OCI-M2 (cell line): ENCODE measurements around the gene PAQR8.

Experiments used
- DNase-seq: peaks from one replicate; lab custom pipeline; 2025; ENCODE audit not compliant: unreplicated experiment; lab: John Stamatoyannopoulos, UW

Gene PAQR8

DNA sequence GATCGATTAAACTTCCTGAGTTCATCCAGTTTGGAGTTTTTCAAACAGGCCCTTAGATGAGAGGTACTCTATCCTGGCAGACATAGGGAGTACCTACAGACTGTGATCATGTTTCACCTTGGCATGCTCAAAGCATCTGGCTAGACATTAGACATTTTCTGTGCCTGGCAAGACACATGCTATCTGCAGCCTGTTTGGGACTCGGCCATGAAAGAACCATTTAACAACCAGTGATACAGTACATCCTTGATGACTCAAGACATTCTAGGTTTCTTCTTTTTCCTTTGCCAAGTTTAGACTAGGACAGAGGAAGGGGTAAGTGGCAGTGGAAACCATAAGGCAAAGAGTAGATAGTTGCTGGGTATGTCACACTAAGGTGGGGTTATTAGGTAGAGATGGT, 15.4 kb upstream of the PAQR8 start:
- DNase-seq, result no peak

DNA sequence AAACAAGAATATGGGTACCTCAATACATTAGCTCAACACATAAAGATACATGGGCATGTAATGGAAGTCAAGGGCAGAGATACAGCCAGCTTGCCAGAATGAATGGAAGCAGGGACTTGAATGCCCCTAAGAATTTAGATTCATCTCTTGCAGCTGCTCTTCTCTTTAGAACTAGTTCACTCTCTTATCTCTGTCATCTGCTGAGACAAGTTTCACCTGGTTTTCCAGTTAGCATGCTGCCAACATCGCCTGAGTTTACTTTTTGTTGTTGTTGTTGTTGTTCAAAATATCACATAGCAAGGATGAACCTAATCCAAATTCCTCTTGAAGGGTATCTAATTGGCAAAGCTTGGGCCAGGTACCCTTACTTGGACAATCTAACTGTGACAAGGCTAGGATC, 14.1 kb upstream of the PAQR8 start:
- no peak for DNase-seq

DNA sequence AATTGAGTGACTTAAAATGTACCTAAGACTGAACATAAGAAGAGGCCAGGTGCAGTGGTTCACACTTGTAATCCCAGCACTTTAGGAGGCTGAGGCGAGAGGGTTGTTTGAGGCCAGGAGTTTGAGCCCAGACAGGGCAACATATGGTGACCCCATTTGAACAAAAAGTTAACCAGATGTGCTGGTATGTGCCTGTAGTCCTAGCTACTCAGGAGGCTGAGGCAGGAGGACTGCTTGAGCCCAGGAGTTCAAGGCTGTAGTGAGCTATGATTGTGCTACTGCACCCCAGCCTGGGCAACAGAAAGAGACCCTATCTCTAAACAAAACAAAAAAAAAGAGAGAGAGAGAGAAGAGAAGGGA, 10.1 kb upstream of the PAQR8 start:
- no peak for DNase-seq

DNA sequence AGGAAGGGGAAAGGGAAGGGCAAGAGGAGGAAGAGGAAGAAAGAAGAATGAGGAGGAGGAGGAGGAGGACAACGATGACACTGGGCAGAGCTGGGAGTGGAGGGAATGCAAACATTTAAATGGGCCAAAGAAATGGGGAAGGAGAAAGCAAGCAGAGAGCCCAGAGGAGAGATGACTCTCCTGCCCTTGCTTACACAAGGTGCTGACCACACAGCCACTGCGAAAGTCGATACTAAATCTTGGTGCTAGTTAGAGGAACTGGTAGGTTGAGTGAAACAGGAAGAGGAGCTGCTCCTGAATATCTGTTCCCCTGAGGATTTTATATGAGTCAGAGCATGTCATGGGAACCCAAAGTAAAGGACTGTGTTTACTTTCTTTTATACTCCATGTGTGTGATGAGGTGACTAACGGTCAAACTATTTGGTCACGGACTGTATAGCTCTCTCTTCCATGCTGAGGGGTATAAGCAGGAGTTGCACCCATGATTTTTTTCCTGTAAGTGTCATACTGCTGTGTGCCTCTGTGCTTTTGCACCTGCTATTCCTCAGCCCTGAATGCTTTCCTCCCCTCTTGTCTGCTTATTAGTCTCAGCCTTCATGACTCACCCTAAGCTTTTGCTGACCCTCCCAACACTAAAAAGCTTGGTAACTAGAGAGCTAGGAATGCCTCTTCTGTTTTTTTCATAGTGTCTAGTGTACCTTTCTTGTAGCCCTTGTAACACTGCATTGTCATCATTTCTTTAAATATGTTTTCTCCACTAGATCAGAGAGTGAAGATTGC, 9.5 kb upstream of the PAQR8 start:
- peak; percentile 52 for DNase-seq

DNA sequence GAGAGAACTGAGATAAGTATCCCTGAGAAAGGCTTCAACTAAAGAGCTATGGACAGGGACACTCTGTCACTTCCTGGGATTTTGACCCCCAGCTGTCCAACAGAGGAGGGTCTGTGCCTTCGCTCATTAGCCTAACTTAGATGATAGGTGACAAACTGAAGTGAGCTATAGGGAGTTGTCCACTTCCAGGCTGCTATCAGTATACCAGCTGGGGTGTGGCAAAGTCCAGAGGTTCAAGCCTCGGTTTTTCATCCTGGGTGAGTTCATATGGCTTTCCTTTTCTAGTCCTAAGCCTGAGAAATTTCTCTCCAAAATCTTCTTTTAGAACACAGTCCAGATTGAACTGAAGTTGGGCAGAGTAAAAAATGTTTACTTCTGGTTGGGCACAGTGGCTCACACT, 5.9 kb upstream of the PAQR8 start:
- DNase-seq, result no peak

DNA sequence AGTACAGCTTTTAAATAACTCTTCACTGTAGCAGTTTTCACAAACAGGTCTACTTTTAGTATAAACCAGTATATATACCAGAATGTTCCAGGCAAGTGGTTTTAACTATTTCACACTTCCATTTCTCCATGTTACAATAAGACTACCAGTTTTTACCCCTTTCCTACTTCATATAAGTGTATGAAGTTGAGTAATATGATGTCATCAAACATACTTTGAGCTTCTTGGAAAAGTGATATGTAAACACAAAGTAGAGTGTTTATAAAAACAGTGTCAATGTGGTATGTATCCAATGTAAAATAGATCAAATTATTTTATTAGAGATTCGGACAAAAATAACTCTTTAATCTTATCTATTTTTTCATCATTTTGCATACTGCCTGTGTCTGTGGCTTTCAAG, 2.5 kb upstream of the PAQR8 start:
- DNase-seq, result no peak

DNA sequence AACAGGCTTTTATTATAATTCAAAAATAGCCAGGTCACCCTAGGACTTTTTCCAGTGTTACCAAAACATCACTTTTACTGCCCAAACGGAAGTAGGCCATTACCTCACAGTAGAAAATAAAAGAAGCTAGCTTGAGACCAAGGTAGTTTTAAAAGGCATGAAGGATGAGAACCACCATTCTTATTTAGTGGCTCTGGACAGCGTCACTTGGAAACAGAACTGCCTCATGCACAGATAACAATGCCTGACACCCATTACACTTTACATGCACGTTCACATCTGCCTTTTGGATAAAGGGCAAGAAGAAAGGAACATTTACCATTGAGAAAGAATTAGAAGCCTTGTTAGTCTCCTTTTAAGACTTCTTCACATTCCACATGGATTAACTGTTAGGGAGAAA, 1.9 kb upstream of the PAQR8 start:
- no peak for DNase-seq

DNA sequence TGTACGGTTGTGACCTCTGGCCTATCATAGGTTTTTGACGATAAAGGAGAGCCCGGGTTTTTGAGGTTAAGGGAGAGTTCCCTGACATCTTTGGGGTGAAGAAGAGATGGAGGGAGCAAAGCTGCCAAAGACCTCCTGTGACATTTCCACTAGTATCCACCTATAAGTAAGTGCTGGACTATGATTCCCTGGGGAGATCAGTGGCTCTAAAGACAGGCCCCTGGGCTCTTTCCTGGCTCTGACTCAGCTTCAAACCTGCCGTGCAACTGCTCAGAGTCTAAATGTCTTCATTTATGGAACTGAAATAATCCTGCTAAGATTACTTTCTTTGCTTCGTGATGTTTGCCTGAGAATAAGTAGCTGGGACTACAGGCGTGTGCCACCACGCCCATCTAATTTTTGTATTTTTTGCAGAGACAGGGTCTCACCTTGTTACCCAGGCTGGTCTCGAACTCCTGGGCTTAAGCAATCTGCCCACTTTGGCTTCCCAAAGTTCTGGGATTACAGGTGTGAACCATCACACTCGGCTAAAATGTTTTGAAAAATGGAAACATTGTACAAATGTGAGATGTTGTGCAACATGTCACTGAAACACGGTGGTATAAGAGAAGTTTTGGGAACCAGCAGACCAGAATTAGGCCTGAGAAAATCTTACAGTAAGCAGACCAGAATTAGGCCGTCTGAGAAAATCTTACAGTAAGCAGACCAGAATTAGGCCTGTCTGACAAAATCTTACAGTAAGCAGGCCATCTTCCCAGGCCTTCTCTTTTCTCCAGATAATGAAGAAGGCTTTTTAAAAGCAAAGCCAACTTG, 1.1 kb upstream of the PAQR8 start:
- no peak for DNase-seq

DNA sequence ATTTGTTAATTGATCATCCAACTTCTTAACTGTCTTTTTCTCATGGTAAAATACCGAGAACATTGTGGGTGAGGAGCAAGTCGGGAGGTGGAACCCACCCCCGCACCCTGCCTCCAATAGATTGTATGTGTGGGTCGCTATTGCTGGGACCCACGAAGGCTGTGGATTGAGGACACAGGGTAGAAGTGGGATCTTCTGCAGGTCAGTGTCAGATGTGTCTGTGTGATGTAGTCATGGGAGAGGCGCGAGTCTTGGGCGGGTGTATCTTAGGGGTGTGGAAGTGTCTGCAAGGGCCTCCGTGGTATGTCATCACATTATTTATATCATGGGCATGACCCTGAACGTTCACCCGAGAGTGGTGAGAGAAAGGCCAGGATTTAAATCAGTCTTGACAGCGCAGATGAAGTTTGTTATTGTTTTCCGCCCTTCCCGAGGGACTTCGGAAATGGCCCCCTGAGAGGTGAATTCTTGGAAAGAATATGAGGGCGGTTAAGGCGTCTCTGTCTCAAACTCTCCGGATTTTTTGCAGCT, 472 bp upstream of the PAQR8 start:
- DNase-seq, result no peak

DNA sequence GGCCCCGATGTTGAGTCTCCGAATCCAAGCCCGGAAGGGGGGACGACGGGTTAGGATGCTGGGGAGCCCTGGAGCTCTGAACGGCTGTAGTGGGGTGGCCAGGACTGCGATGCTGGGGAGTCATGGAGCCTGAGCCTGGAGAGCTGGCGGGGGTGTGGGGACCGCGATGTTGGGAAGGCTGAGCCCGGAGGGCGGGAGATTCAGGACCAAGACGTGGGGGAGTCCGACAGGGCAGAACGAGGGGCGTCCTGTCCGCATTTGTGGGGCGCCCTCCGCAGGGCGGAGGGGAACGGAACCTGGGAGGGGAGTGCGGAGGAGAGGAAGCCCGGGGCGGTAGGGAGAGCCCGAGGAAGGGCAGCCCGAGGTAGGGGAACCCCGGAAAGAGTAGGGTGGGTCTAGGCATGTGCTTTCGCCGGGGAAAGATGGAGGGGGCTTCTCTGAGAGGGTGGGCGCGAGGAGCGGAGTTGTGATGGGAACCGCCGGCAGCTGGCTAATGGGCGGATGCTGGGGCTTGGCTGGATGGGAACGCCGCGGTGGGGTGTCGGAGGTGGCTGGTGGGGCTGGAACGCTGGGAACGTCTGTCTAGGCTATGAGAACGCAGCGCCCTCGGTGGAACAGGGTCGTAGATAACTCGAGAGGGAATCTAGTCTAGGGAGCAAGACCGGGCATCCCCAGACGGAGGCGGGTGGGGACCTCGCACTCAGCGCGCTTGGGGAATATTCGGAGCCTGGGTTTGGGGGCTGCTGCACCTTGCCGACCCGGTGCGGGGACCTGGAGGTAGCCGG, 684 bp downstream of the PAQR8 start:
- DNase-seq, result no peak

DNA sequence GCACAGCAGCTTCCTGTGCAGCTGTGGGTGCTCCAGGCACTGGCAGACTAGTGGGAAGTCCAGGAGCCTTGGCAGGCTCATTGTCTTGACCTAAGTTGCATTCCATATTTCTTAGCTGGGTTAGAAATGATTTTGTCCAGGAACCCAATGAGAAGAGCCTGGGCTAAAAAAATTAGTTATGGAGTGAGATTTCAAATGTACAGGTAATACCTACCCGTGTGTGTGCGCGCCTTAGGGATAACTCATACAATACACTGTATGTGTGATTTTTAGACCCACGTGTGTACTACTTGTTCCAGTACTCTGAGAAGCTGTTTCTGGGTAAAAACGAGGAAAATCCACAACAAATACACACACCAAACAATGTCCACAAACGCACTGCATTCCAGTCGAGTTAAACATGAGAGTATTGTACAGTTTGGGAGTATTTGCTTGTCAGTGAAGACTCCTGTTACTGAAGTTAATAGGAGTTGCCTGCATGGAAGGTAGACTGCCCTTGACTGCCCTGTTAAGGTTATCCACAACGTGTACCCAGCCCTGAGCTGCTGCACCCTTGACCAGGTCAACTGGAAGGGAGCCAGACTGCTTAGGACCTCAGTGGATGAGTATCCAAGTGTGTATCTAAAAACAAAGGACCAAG, 1.4 kb downstream of the PAQR8 start:
- DNase-seq, result no peak

DNA sequence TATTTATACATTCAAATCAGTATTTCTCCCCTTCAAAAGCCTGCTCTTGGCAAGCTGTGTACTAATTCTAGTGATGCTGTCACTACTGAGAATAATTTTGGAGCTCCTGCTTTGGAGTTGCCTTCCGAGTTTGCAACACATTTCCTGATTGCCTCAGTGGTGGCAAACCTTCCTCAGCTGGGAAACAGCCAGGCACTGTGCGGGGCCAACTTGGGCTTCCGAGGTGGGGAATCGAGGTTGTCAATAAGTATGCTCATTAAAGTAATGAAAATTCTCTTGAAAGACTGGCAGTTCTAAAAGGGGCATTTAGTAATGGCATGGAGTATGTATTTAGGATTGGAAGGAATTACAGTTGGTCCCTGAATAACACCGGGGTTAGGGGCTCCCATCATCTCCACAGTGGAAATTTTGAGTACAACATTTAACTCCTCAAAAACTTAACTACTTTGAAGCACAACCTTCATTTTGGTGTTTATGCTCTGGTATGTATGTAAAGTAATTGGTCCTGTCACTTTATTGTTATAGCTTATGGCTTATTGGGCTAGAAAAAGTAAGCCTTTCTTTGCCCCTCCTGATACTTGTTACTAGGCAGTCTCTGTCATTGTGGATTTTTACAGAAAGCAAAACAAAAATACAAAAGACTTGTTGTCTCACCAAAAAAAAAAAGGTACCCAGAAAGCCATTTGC, 2.7 kb downstream of the PAQR8 start:
- no peak for DNase-seq

DNA sequence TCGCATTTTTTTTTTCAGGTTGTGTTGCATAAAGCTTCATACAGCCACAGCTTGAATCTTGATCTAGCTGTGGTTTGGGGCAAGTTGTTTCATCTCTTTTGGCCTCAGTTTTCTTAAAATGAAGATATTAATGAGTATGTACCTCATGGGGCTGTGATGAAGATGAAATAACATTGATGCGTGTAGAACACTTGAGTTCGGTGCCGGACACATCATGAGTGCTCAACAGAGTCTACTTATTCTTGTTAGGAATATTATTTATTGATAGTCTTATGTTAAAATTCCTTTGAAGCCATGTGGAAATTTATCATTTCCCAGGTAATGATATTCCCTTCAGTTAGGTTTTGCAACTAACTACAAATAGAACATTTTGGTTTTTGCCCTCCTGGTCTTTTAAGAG, 3.4 kb downstream of the PAQR8 start:
- DNase-seq, result no peak

DNA sequence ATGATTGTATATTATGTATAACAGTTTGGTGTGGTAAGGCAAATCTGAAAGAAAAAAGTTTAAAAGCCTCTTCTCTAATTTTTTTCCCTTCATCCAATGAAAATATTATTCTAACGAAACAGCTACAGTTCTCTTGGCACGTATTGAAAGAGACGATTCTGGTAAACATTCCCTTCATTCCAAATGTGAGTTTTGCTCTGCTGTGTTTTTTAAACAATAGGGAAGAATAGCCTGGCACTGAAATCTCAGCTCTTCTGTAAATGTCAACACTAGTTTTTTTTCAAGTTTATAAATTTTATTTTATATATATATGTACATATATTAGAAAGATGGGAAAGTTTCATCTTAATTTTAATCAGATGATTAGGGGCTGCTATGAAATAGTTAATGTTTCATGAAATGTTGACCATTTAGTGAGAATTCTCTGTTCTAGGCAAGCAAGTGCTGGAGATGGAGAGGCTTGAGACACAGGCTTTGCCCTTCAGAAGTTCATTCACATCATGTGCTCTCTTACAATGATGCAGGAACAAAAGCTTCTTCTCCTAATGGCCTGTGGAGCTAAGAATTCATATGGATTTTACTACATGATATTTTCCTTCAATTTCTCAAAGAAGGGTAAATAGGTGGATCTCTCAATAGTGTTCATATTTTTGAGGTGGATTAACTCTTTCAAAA, 4.1 kb downstream of the PAQR8 start:
- no peak for DNase-seq

DNA sequence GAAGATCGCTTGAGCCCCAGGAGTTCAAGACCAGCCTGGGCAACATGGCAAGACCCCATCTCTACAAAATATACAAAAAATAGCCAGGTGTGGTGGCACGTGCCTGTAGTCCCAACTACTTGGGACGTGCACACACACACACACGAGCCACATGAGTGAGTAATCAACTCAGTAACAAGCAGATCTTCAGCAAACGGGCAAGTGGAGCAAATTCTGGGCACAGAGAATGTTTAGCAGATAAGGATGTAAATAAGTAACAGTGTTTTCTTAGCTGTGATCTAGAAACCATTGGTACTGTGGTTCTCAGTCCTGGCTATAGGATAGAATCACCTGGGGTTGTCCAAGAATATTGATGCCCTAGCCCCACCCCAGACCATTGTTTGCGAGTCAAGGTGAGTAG, 6.1 kb downstream of the PAQR8 start:
- DNase-seq, result no peak

DNA sequence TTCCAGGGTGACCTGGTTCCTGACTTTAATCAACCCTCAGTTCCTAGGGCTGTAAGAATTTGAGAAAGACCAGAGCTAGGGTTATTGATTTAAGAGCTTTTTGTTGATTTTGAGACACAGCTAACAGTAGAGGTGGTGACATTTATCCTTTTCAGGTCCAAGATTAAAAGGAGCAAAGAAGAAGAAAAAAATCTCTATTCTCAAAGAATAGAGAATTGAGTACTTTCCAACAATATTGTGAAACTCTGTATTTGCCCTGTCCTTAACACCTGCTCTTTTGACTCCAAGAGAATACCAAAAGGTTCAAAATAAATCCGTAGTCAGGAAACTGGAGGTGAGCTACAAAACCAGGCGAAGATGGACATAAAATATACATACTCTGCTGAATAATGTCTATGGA, 7.3 kb downstream of the PAQR8 start:
- no peak for DNase-seq

DNA sequence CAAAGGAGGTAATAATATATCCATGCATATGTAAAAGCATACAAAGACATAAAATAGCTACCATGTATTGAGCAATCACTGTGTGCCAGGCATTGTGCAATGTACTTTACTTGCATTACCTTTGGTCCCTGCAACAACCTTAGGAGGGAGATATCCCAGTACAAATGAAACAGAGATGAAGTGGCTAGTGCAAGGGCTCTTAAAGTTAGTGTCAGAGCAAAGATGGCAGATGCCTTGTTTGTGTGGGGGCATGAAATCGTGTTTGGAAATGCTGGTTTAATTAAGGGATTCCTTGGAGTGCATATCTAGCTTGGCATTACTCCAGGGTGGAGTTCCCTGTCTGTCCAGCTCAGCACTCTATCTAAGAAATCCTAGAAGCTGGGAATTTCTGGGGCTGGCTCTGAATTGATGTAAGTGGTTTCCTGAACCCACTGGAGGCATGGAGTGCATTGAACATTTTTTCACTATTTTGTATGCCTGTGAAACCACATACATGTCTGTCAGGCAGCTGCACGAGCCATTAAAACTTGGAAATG, 9.8 kb downstream of the PAQR8 start:
- no peak for DNase-seq

DNA sequence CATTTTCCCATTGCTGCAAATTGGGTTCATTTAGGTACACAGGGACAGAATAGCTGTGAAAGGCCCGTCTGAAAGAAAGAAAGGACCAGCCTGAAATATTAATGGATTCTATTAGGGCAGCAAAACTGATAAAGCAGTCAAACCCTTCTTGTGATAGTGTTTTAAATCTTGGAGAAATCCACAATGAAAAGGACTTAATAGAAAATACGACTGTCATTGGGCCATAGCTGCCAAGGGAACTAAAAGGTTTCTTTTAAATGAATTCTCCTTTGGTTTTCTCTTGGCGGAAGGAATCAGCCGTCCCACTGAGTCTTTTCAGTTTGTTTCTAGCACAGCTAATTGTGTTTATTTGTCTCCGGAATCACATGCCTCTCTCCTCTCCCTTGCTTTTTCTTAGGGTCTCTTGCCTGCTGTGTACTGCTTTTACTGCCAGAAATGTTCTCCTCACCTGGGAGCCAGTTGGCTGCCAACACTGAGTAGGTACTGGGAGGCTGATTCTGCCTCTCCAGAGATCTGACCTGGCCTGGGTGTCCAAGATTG, 11.3 kb downstream of the PAQR8 start:
- DNase-seq, result no peak

DNA sequence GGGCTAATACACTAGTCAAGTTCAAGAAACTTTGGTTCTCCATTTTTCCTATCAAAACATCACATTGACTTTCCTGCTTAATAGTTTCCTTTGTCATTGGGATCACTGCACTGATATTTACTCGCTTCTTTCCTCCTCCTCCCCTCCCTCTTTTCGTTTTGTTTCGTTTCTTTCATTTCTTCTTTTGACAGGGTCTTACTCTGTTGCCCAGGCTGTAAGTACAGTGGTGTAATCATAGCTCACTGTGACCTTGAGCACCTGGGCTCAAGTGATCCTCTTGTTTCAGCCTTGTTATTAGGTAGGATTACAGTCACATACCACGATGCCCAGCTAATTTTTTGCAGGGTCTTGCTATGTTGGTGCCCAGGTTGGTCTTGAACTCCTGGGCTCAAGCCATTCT, 12.3 kb downstream of the PAQR8 start:
- no peak for DNase-seq
